Activated B cell treated with CpG ODN at 0.5 μM for 24 hours (primary cell): ENCODE results near the gene ARHGEF17. TPM values are rescaled to one million over a fixed set of nuclear protein-coding genes. Genes with fewer than 3 reads are reported as not detected.
A peak's percentile ranks its signal among the peaks of the same experiment; 100 is the strongest.

ENCODE experiments used
- ATAC-seq: fragments of 200-7000 bp; cut with Tn5 transposase; one replicate; pipeline ENCODE4 v1.10.0; 2021; ENCODE audit warnings: low read depth, mild to moderate bottlenecking, moderate library complexity
- CTCF ChIA-PET: fragments of 350-600 bp; sonication (Branson Sonifier 250); formaldehyde crosslinking; loops from one replicate; lab custom pipeline; 2021; ENCODE audit warnings: antibody characterized with exemption; lab: Charles Lee
- POLR2A ChIA-PET: fragments of 350-600 bp; sonication (Branson Sonifier 250); formaldehyde crosslinking; loops from one replicate; lab custom pipeline; 2021; ENCODE audit warnings: antibody characterized with exemption; lab: Charles Lee
- DNase-seq: peaks from one replicate; pipeline ENCODE4 v3.0.0; 2022
- H3K27ac Mint-ChIP-seq: one replicate; pipeline ENCODE4 v1.8.0; 2020; ENCODE audit warnings: mixed read lengths
- H3K27me3 Mint-ChIP-seq: one replicate; pipeline ENCODE4 v1.8.0; 2021; ENCODE audit warnings: mixed read lengths
- H3K36me3 Mint-ChIP-seq: one replicate; pipeline ENCODE4 v1.8.0; 2021; ENCODE audit warnings: low read depth, mixed read lengths
- H3K4me1 Mint-ChIP-seq: one replicate; pipeline ENCODE4 v1.8.0; 2021; ENCODE audit warnings: mixed read lengths
- H3K4me3 Mint-ChIP-seq: one replicate; pipeline ENCODE4 v1.8.0; 2020; ENCODE audit warnings: mild to moderate bottlenecking, mixed read lengths
- H3K9me3 Mint-ChIP-seq: one replicate; pipeline ENCODE4 v1.8.0; 2020; ENCODE audit warnings: mixed read lengths
- CTCF ChIP-seq: fragments of 200-600 bp; IDR thresholded peaks from one replicate; pipeline ENCODE4 v1.8.0; 2022; ENCODE audit warnings: antibody characterized with exemption, mild to moderate bottlenecking
- intact Hi-C: fragments of 100-400 bp; cut with micrococcal nuclease; formaldehyde crosslinking; loops from one replicate; pipeline ENCODE4 v1.15.1; 2024
- total RNA-seq: library from RNA; stranded (reverse); gene quantifications from 2 replicates; pipeline ENCODE4 v1.2.3, GENCODE V29; 2022

Gene ARHGEF17
- total RNA-seq, 1 donor from 2014 or later, result 0.02 TPM

- ChIA-PET POLR2A (no interaction called here), CTCF (interaction anchor here (0.8 to 2.4 kb wide), 7 partner anchors 10 to 367 kb away, joined by 3 to 27 read pairs (median 5); no protein-coding TSS in a partner anchor)
- Mint-ChIP-seq H3K36me3 (no peaks in the 10 kb centered on the region), H3K27me3 (peaks cover 9% of the 10 kb centered on the region), H3K4me1 (peaks cover 11% of the 10 kb centered on the region), H3K9me3 (no peaks in the 10 kb centered on the region), H3K27ac (no peak overlapping the region), H3K4me3 (no peak overlapping the region)
- no peak for TF ChIP-seq CTCF
- ATAC-seq (no peak), DNase-seq (no peak)
- intact Hi-C loops, result loop anchor here (1.0 kb wide), 3 partner anchors 13 to 367 kb away; no protein-coding TSS in a partner anchor
These were observed 13.5 kb upstream of the ARHGEF17 start for GRCh38 chr11:73294604-73295003.

DNA sequence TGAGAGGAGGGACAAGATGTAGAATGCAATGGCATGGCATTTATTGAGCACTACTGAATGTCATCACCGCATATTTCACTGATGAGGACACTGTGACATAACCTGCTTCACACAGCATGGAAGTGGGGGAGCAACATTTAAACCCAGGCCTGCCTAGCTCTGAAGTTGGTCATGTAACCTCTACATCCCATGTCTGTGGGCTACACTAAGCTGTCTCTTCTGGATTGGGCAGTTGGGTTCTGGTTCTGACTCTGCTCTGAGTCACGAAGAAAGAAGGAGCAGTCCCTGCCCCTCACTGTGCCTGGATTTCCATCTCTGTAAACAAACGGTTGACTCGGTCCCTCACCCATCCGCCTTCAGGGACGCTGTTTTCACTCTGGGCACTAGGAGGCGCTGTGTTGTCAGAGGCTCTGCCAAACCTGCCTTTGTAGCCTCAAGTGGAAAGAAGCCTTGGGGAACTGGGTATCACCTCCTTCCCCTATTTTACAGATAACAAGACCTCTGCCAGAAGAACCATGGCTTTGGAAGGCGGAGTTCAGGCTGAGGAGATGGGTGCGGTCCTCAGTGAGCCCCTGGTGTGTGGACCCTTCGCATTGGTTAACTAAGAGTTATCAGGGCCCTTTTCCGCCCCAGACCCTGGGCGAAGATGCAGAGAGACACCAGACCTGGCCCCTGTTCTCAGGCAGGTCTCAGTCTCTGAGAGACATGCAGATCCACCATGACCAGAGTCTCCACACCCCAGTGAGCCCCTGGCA lies 12.7 kb upstream of the ARHGEF17 start:
- POLR2A ChIA-PET, result no interaction called here
- Mint-ChIP-seq H3K9me3 (no peaks in the 10 kb centered on the region), H3K27ac (no peak overlapping the region), H3K27me3 (peaks cover 10% of the 10 kb centered on the region), H3K4me3 (no peak overlapping the region), H3K4me1 (peaks cover 6% of the 10 kb centered on the region), H3K36me3 (no peaks in the 10 kb centered on the region)
- intact Hi-C loops, result loop anchor here (1.0 kb wide), 3 partner anchors 12 to 366 kb away; no protein-coding TSS in a partner anchor
- TF ChIP-seq CTCF, result peak; percentile 85
- CTCF ChIA-PET, result interaction anchor here (0.8 to 2.4 kb wide), 7 partner anchors 9 to 366 kb away, joined by 3 to 27 read pairs (median 5); no protein-coding TSS in a partner anchor
- ATAC-seq, result peak; percentile 91
- DNase-seq, result peak; percentile 68

- H3K36me3 Mint-ChIP-seq, result no peaks in the 10 kb centered on the region
- no peak overlapping the region for H3K27ac Mint-ChIP-seq
- no peak for DNase-seq
- ATAC-seq, result no peak
- POLR2A ChIA-PET, result no interaction called here
- no peak overlapping the region for H3K4me3 Mint-ChIP-seq
- intact Hi-C loops, result loop anchor here (1.0 kb wide), 3 partner anchors 11 to 365 kb away; no protein-coding TSS in a partner anchor
- H3K27me3 Mint-ChIP-seq, result peaks cover 11% of the 10 kb centered on the region
- peaks cover 3% of the 10 kb centered on the region for H3K4me1 Mint-ChIP-seq
- no peak for TF ChIP-seq CTCF
- no peaks in the 10 kb centered on the region for H3K9me3 Mint-ChIP-seq
- CTCF ChIA-PET, result interaction anchor here (1.9 to 2.4 kb wide), 2 partner anchors 40 to 366 kb away, joined by 8 to 27 read pairs; no protein-coding TSS in a partner anchor
These were observed 12.1 kb upstream of the ARHGEF17 start for GRCh38 chr11:73295996-73296318.

DNA sequence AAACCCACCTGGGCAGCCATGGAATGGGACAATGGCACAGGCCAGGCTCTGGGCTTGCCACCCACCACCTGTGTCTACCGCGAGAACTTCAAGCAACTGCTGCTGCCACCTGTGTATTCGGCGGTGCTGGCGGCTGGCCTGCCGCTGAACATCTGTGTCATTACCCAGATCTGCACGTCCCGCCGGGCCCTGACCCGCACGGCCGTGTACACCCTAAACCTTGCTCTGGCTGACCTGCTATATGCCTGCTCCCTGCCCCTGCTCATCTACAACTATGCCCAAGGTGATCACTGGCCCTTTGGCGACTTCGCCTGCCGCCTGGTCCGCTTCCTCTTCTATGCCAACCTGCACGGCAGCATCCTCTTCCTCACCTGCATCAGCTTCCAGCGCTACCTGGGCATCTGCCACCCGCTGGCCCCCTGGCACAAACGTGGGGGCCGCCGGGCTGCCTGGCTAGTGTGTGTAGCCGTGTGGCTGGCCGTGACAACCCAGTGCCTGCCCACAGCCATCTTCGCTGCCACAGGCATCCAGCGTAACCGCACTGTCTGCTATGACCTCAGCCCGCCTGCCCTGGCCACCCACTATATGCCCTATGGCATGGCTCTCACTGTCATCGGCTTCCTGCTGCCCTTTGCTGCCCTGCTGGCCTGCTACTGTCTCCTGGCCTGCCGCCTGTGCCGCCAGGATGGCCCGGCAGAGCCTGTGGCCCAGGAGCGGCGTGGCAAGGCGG lies 11.4 kb upstream of the ARHGEF17 start:
- Mint-ChIP-seq H3K4me1 (peaks cover 3% of the 10 kb centered on the region), H3K9me3 (no peaks in the 10 kb centered on the region), H3K27me3 (peaks cover 11% of the 10 kb centered on the region), H3K36me3 (no peaks in the 10 kb centered on the region), H3K27ac (no peak overlapping the region), H3K4me3 (no peak overlapping the region)
- CTCF ChIA-PET, result interaction anchor here (1.0 to 2.4 kb wide), 3 partner anchors 8 to 39 kb away, joined by 4 to 27 read pairs (median 4); no protein-coding TSS in a partner anchor
- DNase-seq (no peak), ATAC-seq (no peak)
- no peak for TF ChIP-seq CTCF
- intact Hi-C loops, result no loop called here
- POLR2A ChIA-PET, result no interaction called here

- ChIA-PET POLR2A (interaction anchor here (0.5 kb wide), 1 partner anchor 547 kb away, joined by 3 read pairs; no protein-coding TSS in a partner anchor), CTCF (interaction anchor here (0.9 to 1.4 kb wide), 5 partner anchors 8 to 120 kb away, joined by 3 to 4 read pairs (median 4); no protein-coding TSS in a partner anchor)
- TF ChIP-seq CTCF, result no peak
- H3K9me3 Mint-ChIP-seq, result no peaks in the 10 kb centered on the region
- intact Hi-C loops, result no loop called here
- DNase-seq (no peak), ATAC-seq (no peak)
- peaks cover 13% of the 10 kb centered on the region for H3K27me3 Mint-ChIP-seq
- H3K4me3 Mint-ChIP-seq, result no peak overlapping the region
- peaks cover 3% of the 10 kb centered on the region for H3K4me1 Mint-ChIP-seq
- no peaks in the 10 kb centered on the region for H3K36me3 Mint-ChIP-seq
- no peak overlapping the region for H3K27ac Mint-ChIP-seq
These were observed 10.9 kb upstream of the ARHGEF17 start for GRCh38 chr11:73297231-73297590.
